DND-41 (cell line): Measurements from ENCODE around the gene CSNK1E.

Source experiments
- ATAC-seq: fragments of 200-7000 bp; cut with Tn5 transposase; 3 replicates; pipeline ENCODE4 v1.9.1; 2021; ENCODE audit warnings: low read depth; ENCODE audit not compliant: insufficient read depth
- DNase-seq: peaks from one replicate; pipeline ENCODE4 v3.0.0-alpha.2; 2020
- H2AFZ ChIP-seq: 2 replicates; pipeline ENCODE4 v1.6.0; 2012; ENCODE audit warnings: low read depth, low read length
- H3K27ac ChIP-seq: 2 replicates; pipeline ENCODE4 v1.5.1; 2012; ENCODE audit warnings: low read length, inconsistent platforms
- H3K27me3 ChIP-seq: fragments of 200-600 bp; sonication (generic); 2 replicates; pipeline ENCODE4 v1.6.0; 2012; ENCODE audit warnings: low read length, mild to moderate bottlenecking, inconsistent platforms; ENCODE audit not compliant: insufficient read depth, poor library complexity
- H3K36me3 ChIP-seq: 2 replicates; pipeline ENCODE4 v1.5.1; 2012; ENCODE audit warnings: low read length, inconsistent platforms; ENCODE audit not compliant: insufficient read depth
- H3K4me1 ChIP-seq: 2 replicates; pipeline ENCODE4 v1.5.1; 2012; ENCODE audit warnings: mild to moderate bottlenecking, low read length; ENCODE audit not compliant: insufficient read depth
- H3K4me2 ChIP-seq: 2 replicates; pipeline ENCODE4 v1.6.0; 2012; ENCODE audit warnings: mild to moderate bottlenecking, moderate library complexity, low read length, inconsistent platforms; ENCODE audit not compliant: insufficient read depth
- H3K4me3 ChIP-seq, 2 experiments: fragments of 200-600 bp in 1 of 2; shearing (Covaris generic) in 1 of 2; 2 replicates each; pipeline ENCODE4 v1.5.1; 2012 to 2016; ENCODE audit warnings: inconsistent platforms in 2 of 2, low read length in 2 of 2, mild to moderate bottlenecking in 2 of 2, low read depth in 1 of 2, moderate library complexity in 1 of 2
- H3K79me2 ChIP-seq: 2 replicates; pipeline ENCODE4 v1.6.0; 2012; ENCODE audit warnings: low read length, inconsistent platforms; ENCODE audit not compliant: insufficient read depth
- H3K9ac ChIP-seq: 2 replicates; pipeline ENCODE4 v1.6.0; 2012; ENCODE audit warnings: low read depth, mild to moderate bottlenecking, inconsistent platforms, low read length, moderate library complexity
- H3K9me3 ChIP-seq: 2 replicates; pipeline ENCODE4 v1.5.1; 2012; ENCODE audit warnings: low read length, moderate library complexity, mild to moderate bottlenecking, inconsistent platforms; ENCODE audit not compliant: insufficient read depth, severe bottlenecking
- H4K20me1 ChIP-seq: 2 replicates; pipeline ENCODE4 v1.6.0; 2012; ENCODE audit warnings: low read length; ENCODE audit not compliant: insufficient read depth
- CTCF ChIP-seq: IDR thresholded peaks from 2 replicates; pipeline ENCODE4 v1.5.1; 2012; ENCODE audit warnings: borderline replicate concordance, low read length, moderate library complexity, mild to moderate bottlenecking; ENCODE audit not compliant: poor library complexity, severe bottlenecking; ENCODE audit errors: extremely low read depth
- EZH2 ChIP-seq: IDR thresholded peaks from 3 replicates; pipeline ENCODE4 v1.6.1; 2012; ENCODE audit warnings: borderline replicate concordance, low read depth, mild to moderate bottlenecking, moderate library complexity, low read length, inconsistent platforms; ENCODE audit not compliant: severe bottlenecking

CSNK1E gene

GRCh38 chr22:38295863-38296262 is 21.4 kb downstream of the CSNK1E start:
- Histone ChIP-seq H3K79me2 (no peaks in the 10 kb centered on the region), H3K9me3 (no peaks in the 10 kb centered on the region), H3K36me3 (peaks cover 96% of the 10 kb centered on the region), H3K27ac (no peak overlapping the region), H3K4me1 (no peaks in the 10 kb centered on the region), H4K20me1 (peaks cover 37% of the 10 kb centered on the region), H3K27me3 (no peaks in the 10 kb centered on the region), H3K4me2 (no peak overlapping the region), H2AFZ (no peak overlapping the region), H3K9ac (no peak overlapping the region), H3K4me3 (no peak overlapping the region)
- DNase-seq (no peak), ATAC-seq (no peak)
- TF ChIP-seq CTCF (no peak), EZH2 (no peak)

GRCh38 chr22:38295339-38295738 is 21.9 kb downstream of the CSNK1E start:
- Histone ChIP-seq H3K79me2 (no peaks in the 10 kb centered on the region), H3K4me3 (no peak overlapping the region), H3K9ac (no peak overlapping the region), H3K27ac (no peak overlapping the region), H4K20me1 (peaks cover 32% of the 10 kb centered on the region), H3K4me1 (no peaks in the 10 kb centered on the region), H3K4me2 (no peak overlapping the region), H2AFZ (no peak overlapping the region), H3K27me3 (no peaks in the 10 kb centered on the region), H3K36me3 (peaks cover 92% of the 10 kb centered on the region), H3K9me3 (no peaks in the 10 kb centered on the region)
- DNase-seq (no peak), ATAC-seq (no peak)
- no peak for TF ChIP-seq CTCF
- no peak for TF ChIP-seq EZH2

GRCh38 chr22:38294193-38294592 is 23.0 kb downstream of the CSNK1E start:
- H3K4me2 ChIP-seq: no peak overlapping the region
- H3K36me3 ChIP-seq: peaks cover 88% of the 10 kb centered on the region
- TF ChIP-seq EZH2: no peak
- no peaks in the 10 kb centered on the region for H3K4me1 ChIP-seq
- no peaks in the 10 kb centered on the region for H3K79me2 ChIP-seq
- ATAC-seq (no peak), DNase-seq (no peak)
- no peaks in the 10 kb centered on the region for H3K27me3 ChIP-seq
- H3K9ac ChIP-seq: no peak overlapping the region
- peaks cover 29% of the 10 kb centered on the region for H4K20me1 ChIP-seq
- no peak overlapping the region for H3K4me3 ChIP-seq
- no peak overlapping the region for H2AFZ ChIP-seq
- no peak overlapping the region for H3K27ac ChIP-seq
- no peaks in the 10 kb centered on the region for H3K9me3 ChIP-seq

GRCh38 chr22:38292694-38293093 is 24.5 kb downstream of the CSNK1E start:
- Histone ChIP-seq H3K4me3 (no peak overlapping the region), H3K4me1 (no peaks in the 10 kb centered on the region), H3K4me2 (no peak overlapping the region), H3K27ac (no peak overlapping the region), H3K9me3 (no peaks in the 10 kb centered on the region), H2AFZ (no peak overlapping the region), H3K36me3 (peaks cover 73% of the 10 kb centered on the region), H3K27me3 (no peaks in the 10 kb centered on the region), H3K79me2 (no peaks in the 10 kb centered on the region), H4K20me1 (peaks cover 20% of the 10 kb centered on the region), H3K9ac (no peak overlapping the region)
- DNase-seq (no peak), ATAC-seq (no peak)
- TF ChIP-seq CTCF (no peak), EZH2 (no peak)
